ENCODE data around the gene GPR50.

The GPR50 gene

DNA sequence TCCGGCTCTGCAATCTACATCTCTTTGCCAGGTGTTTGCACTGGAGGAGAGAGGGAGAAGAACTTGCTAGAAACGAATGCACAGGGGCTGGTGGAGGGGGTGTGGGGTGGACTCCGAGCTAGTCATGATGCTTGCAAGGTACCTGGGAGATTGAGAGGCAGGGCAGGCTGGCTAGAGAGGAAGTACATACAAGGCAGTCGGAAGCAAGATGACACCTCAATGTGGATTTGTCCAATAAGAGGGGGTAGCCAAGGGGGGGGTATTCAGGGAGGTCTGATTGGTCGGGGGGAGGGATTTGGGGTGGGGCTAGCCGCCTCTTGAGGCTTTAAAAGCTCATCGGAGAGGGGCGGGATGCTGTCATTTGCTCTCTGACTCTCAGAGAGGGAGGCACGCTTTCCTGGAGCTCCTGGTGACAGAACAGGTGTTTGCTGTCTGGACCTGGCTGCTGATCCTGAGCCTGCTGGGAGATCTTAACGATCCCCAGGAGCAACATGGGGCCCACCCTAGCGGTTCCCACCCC lies at the start of gene GPR50:
Gene GPR50 (plus strand): TSS at position 354 of the 520 bp plus-strand sequence. CDS start 138 bp downstream, at position 492.
- no peak for DNase-seq

DNA sequence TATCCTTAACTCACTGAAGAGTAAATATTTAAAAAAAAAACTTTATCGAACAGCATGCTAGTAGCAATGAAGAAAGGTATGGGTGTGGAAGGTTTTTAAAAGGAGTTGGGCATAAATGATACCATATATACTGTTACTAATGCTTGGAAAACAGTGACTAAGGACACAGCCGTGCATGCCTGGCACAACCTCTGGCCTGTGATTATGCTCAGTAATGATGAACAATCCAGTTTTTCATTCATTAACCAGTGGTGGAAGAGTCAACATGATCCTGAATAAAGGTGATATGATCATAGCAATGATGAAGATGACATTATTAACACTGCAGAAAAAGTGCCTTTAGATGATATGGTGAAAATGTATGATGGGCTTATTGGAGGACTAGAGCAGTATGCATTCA lies 43.9 kb upstream of the GPR50 start:
- no peak for DNase-seq

- DNase-seq: peak; percentile 15
These were observed 24.6 kb upstream of the GPR50 start for GRCh38 chrX:151151665-151152267.

GRCh38 chrX:151153086-151153485 lies 23.3 kb upstream of the GPR50 start:
- DNase-seq: no peak

DNA sequence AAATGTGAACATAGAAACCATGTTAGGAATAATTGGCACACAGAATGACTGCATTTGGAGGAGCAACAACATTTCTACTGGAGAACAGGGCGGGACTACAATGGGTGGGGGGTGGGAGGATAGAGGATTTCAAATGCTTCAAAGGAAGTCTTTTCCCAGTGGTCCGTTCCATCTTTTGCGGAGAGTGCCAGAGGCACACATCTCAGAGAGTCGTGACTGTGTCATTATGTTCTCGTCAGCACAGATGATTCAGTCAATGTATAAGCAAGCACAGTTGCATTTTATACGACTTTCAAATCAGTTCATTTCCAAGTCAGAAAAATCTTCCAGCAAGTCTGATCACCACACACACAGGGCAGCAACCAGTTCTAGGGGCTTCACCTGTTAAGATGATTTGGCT lies 22.7 kb upstream of the GPR50 start:
- no peak for DNase-seq

GRCh38 chrX:151155234-151155633 lies 21.1 kb upstream of the GPR50 start:
- no peak for DNase-seq

GRCh38 chrX:151161690-151162089 lies 14.7 kb upstream of the GPR50 start:
- DNase-seq: no peak

- no peak for DNase-seq
These were observed 8.5 kb upstream of the GPR50 start for GRCh38 chrX:151167791-151168345.

DNA sequence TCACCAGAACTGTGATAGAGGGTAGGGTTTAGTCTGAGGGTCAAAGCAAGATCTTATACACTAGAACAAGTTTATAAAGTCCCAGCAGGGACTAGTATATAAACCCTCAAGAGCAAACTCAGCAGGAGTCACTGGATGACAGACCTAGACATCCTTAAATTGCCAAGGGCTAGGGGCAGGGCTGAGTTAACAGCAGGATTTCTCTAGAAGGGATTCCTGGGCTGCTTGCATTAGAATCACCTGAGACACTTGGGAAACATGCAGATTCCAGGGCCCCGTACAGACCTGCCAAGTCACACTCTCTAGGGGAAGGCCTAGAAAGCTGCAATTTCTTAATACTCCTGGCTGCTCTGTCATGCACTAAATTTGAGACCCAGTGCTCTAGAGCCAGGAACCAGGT lies 6.6 kb upstream of the GPR50 start:
- DNase-seq: no peak

GRCh38 chrX:151174581-151175282 lies 1.7 kb upstream of the GPR50 start:
- no peak for DNase-seq

DNA sequence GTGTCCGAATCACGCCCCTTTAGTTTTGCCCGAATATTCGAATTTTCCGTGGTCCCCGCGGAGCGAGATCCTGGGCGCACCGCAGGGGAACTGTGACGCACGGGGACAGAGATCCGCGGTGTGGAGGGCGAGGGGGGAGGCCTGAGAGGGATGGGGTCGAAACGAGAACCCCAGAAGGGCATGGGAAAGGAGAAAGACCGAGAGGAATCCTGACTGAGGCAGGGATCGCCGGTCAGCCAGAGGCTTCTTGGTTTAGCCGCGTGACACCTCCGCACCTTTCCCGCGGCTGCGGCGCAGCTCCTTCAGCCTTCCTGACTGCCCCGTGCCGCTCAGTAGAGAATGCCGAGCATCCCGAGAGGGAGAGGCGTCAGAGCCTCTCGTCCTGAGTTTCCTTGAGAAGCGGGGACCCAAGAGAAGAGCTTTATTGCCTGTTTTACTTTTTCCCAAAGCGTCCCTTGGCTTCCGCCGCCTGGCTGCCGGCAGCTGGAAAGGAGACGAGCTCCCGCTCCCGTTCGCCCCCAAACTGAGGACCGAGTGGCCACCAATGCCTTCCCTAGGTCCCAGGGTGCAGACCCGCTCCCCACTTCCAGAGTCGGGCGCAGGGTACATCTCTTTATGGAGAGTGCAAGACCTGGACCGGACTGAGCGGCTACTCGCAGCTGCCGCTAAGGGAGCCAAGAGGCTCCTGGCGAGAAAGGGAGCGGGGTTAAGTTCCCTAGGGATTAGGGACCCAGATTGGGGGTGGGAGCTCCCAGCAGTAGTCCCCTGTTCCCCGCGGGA lies 911 bp upstream of the GPR50 start:
- no peak for DNase-seq

GRCh38 chrX:151177141-151178027 lies 1.0 kb downstream of the GPR50 start:
- no peak for DNase-seq

DNA sequence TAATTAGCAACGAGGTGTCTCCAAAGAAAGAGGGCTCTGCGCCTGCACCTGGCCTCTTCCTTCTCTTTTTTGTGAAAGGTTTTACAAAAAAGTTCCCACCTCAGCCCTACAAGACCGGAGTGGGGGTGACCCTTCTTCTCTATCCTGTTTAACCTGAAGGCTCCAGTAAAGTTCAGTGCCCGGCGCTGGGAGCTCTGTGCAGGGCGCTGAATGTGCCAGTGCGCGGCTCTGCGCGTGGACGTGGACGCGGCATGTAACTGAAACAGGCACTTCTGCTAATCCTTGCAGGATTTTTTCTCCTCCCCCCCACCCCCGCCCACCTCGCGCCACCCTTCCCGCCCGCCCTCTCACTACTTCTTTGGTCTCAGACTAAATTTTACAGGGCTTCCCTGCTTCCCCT lies 2.4 kb downstream of the GPR50 start:
- no peak for DNase-seq

- DNase-seq: no peak
These were observed 4.0 kb downstream of the GPR50 start for GRCh38 chrX:151180400-151180799.

DNA sequence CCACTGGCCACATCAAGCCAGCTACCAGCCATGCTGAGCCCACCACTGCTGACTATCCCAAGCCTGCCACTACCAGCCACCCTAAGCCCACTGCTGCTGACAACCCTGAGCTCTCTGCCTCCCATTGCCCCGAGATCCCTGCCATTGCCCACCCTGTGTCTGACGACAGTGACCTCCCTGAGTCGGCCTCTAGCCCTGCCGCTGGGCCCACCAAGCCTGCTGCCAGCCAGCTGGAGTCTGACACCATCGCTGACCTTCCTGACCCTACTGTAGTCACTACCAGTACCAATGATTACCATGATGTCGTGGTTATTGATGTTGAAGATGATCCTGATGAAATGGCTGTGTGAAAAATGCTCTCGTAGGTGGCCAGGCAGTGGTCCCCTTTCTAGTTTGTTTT lies 4.7 kb downstream of the GPR50 start:
- no peak for DNase-seq

GRCh38 chrX:151183233-151183753 lies 6.9 kb downstream of the GPR50 start:
- DNase-seq: no peak

DNA sequence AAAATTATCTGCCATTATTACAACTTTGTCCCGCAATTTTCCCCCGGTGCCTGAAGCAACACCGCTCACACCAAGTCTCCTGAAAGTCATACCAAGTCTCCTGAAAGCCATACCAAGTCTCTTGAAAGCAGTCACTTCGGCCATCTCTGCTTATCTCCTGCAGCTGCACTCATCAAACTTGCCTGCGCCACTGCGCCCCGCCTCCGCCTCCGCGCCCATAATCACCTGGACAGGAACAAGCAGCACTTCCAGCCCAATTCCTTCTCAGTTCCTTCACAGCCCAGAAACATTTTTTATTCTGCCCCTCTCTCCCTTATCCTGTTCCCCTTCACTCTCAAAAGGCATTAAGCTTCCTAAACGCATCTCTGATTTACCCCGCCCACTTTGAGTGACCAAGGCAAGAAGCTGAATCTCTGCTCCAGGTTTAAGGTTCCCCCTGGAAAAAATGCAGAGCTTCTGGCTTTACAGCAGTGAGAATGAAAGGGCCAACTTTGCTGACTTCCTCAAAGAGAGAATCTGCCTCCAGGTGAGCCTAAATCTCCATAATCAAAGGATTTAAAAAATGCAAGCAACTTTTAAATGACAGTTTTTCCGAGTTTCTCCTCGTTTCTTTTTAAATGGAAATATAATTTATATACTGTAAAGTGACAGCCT lies 7.7 kb downstream of the GPR50 start:
- DNase-seq: no peak

- DNase-seq: no peak
These were observed 8.3 kb downstream of the GPR50 start for GRCh38 chrX:151184705-151185104.

GRCh38 chrX:151206871-151207270 lies 30.5 kb downstream of the GPR50 start:
- DNase-seq: no peak

GRCh38 chrX:151225843-151226242 lies 49.5 kb downstream of the GPR50 start:
- DNase-seq: no peak

- no peak for DNase-seq
These were observed 50.6 kb downstream of the GPR50 start for GRCh38 chrX:151226941-151227340.

DNA sequence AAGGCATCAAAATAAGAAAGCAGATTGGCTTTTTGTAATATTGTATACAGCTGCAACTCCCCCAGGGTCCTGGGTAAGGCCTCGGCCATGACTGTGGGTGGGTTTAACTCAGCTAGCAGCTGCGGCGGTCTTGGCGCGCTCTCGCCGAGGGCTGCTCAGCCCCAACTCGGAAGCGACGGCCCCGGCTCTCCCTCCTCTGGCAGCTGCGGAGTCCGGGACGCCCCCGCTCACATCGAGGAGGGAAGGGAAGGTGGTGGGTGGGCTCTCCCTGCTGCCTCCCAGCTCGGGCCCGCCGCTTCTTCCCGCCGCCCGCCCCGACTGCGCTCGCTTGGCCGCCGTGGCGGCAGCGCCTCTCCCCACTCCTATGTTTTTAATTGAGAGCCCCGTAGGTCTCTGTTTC lies 51.2 kb downstream of the GPR50 start:
- no peak for DNase-seq
